BLaER1 treated with 17β-estradiol and CSF1 and Interleukin-3, amounts not matched to agents 10 nM and 100 nM (cell line): ENCODE data around the gene OR4K1.
"Not testable (repeated sequence)": the region's sequence is repeated elsewhere in the genome, so short reads cannot be mapped to it uniquely, and the experiment has no call there.

Experiments used
- H3K27ac ChIP-seq, 11 experiments: shearing (Covaris generic); formaldehyde crosslinking; 2 replicates each; pipeline ENCODE4 v1.8.1; 2022
- H3K27me3 ChIP-seq, 11 experiments: shearing (Covaris generic); formaldehyde crosslinking; 2 replicates each; pipeline ENCODE4 v1.8.1; 2022
- H3K36me3 ChIP-seq, 11 experiments: shearing (Covaris generic); formaldehyde crosslinking; 2 replicates each; pipeline ENCODE4 v1.8.1; 2022
- H3K4me1 ChIP-seq, 10 experiments: shearing (Covaris generic); formaldehyde crosslinking; 2 replicates each; pipeline ENCODE4 v1.8.1; 2022
- H3K4me2 ChIP-seq, 11 experiments: shearing (Covaris generic); formaldehyde crosslinking; 2 replicates each; pipeline ENCODE4 v1.8.1; 2022
- H3K4me3 ChIP-seq, 10 experiments: shearing (Covaris generic); formaldehyde crosslinking; 2 replicates each; pipeline ENCODE4 v1.8.1; 2022
- H3K9ac ChIP-seq, 11 experiments: shearing (Covaris generic); formaldehyde crosslinking; 2 replicates each; pipeline ENCODE4 v1.8.1; 2022
- H3K9me3 ChIP-seq, 11 experiments: shearing (Covaris generic); formaldehyde crosslinking; replicated peaks in 1 of 11; 2 replicates each; pipeline ENCODE4 v1.8.1; 2022
- H4K20me1 ChIP-seq, 11 experiments: shearing (Covaris generic); formaldehyde crosslinking; 2 replicates each; pipeline ENCODE4 v1.8.1; 2022
- Cebpa-rat ChIP-seq, 11 experiments: shearing (Covaris generic); IDR thresholded peaks; 2 replicates each; pipeline ENCODE4 v1.8.1; 2022

Gene OR4K1

DNA sequence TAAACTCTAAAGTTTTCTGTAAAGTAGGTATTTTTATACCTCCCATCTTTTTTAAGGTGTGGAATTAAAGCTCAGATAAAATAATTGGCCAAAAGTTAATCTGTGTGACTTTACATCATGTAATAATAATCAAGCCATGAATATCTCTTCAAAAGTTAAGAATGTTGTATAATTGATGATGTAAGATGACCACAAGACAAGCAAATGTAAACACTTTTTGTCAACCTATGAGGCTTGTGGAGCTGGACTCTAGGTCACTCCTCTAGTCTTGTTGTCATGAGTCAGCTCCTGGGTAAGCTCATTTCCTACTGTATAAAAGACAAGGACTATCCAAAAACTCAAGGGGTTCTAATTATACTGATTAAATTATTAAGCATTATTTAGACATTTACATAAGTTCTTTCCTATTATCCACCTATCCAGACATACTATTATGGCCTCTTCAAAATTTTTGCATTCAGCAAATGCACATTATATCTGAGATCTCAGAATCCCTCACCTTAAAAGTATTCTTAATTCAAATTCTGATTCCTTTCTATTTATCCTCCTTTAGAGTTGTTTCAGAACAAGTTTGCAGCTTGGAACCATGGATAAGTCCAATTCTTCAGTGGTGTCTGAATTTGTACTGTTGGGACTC is 10.6 kb upstream of the OR4K1 start, which contains the start of gene OR4K5:
OR4K5 (plus strand) TSS at position 587 of the 637 bp plus-strand sequence; CDS start at position 587, 0 bp downstream.
- Histone ChIP-seq H3K9me3 (no peaks in the 10 kb centered on the region), H3K36me3 (no peaks in the 10 kb centered on the region), H3K4me3 (no peak within 1 kb of the TSS), H3K9ac (no peak within 1 kb of the TSS), H3K4me2 (no peak within 1 kb of the TSS), H3K27me3 (no peaks in the 10 kb centered on the region), H4K20me1 (no peaks in the 10 kb centered on the region), H3K27ac (no peak within 1 kb of the TSS), H3K4me1 (no peaks in the 10 kb centered on the region)
- TF ChIP-seq Cebpa-rat (IDR thresholded peaks at IDR 0.05), result no peak

DNA sequence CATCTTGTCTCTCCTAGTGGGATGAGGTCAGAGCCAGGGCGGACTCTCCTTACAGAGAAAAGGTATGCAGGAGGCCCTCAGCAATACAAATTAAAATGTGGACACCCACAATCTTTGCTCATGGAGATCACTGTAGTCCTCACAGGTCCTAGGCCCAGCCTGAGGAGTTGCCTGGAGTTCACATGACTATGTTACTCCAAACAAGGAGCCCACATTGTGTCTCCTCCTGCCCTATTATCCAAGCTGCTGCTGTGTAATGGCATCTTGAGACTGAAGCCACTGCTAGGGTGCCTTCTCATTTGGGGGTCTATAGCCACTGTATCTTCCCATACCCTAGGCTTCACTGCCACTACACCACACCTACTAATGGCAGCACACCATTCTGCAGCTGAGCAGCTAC is 11.0 kb downstream of the OR4K1 start:
- H3K9ac ChIP-seq, result no peak overlapping the region
- no peaks in the 10 kb centered on the region for H3K27me3 ChIP-seq
- no peak for TF ChIP-seq Cebpa-rat (IDR thresholded peaks at IDR 0.05)
- H3K36me3 ChIP-seq, result no peaks in the 10 kb centered on the region
- H3K4me3 ChIP-seq, result no peak overlapping the region
- no peaks in the 10 kb centered on the region for H4K20me1 ChIP-seq
- no peak overlapping the region for H3K27ac ChIP-seq
- H3K4me1 ChIP-seq, result no peaks in the 10 kb centered on the region
- no peaks in the 10 kb centered on the region for H3K9me3 ChIP-seq
- H3K4me2 ChIP-seq, result no peak overlapping the region

DNA sequence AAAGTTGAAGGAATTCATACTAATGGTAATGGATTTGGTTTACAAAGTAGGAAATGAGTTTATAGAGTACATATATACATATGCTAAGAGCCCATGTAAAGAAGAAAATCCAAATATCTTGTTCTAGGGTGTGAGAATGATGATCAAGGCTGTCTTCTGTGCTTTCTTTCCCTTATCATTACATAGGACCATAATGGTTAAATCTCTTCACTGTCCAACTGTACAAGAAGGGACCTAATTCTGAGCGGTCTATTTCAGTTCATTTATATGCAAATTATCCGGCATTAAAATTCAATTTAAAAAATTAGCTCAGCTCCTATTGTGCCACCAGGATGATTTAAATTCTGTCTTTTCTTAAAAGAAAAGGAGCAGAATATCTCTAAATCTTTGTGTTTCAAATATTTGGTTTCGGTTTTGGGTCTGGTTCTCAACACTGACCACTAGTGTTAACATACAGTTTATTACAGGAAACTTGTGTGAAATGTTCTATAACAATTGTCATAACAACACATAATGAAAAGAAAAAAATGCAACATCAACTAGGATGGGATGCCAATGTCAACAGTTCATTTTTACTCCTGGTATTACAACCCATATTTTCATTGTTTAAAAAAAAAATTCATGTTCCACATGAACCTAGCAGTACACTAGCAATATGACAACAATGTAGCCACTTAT is 16.8 kb downstream of the OR4K1 start:
- no peak overlapping the region for H3K4me2 ChIP-seq
- no peak overlapping the region for H3K4me3 ChIP-seq

DNA sequence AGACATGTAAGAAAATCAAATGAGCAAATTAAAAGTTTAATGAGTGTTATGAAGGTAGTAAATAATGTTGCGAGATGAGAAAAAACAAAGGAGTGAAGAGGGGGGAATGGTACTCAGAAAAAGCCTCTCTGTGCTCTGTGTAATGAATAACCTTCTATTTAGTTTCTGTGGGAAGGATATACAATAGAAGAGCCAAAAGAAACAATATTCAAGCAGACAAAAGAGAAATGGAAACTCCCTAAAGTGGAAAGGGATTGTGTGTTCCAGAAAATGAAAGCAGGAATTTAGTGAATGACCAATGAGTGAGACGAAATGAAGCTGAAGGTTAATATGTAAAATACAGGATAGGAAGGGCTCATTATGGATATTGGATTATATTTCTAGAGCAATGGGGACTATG is 18.5 kb downstream of the OR4K1 start:
- H3K36me3 ChIP-seq, result no peaks in the 10 kb centered on the region
- H3K4me2 ChIP-seq, result no peak overlapping the region
- no peaks in the 10 kb centered on the region for H4K20me1 ChIP-seq
- H3K4me3 ChIP-seq, result no peak overlapping the region
- H3K4me1 ChIP-seq, result no peaks in the 10 kb centered on the region
- no peak overlapping the region for H3K27ac ChIP-seq
- TF ChIP-seq Cebpa-rat (IDR thresholded peaks at IDR 0.05), result no peak
- no peaks in the 10 kb centered on the region for H3K27me3 ChIP-seq
- H3K9me3 ChIP-seq, result no peaks in the 10 kb centered on the region; a peak in 1 of 22 replicates
- H3K9ac ChIP-seq, result no peak overlapping the region

More for the DNA sequence above, 16.8 kb downstream of the OR4K1 start:
- Histone ChIP-seq H3K9ac (no peak overlapping the region), H3K27me3 (no peaks in the 10 kb centered on the region), H3K9me3 (no peaks in the 10 kb centered on the region; a peak in 1 of 22 replicates), H3K4me1 (no peaks in the 10 kb centered on the region), H3K36me3 (no peaks in the 10 kb centered on the region), H3K27ac (no peak overlapping the region), H4K20me1 (no peaks in the 10 kb centered on the region)
- TF ChIP-seq Cebpa-rat (IDR thresholded peaks at IDR 0.05), result no peak

DNA sequence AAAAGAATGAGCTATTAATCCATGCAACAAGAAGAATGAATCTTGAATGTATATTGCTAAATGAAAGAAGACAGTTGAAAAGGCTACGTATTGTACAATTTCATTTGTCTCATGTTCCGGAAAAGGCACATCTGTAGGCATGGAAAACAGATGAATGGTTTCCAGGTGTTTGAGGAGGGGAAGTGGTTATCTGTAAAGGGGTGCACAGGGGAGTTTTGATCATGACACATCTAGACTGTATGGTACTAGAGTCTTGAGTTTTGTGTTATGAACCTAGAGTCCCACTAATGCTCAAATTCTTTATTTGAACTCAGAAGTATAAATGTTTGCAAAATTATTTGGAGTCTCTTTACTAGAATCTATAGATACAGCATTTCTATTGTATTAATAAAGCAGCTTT is 39.0 kb downstream of the OR4K1 start:
- not testable (repeated sequence) for H3K27ac ChIP-seq, H3K27me3 ChIP-seq, H3K9me3 ChIP-seq, H3K4me2 ChIP-seq, H3K9ac ChIP-seq, H3K4me1 ChIP-seq, H3K36me3 ChIP-seq, H3K4me3 ChIP-seq, H4K20me1 ChIP-seq

DNA sequence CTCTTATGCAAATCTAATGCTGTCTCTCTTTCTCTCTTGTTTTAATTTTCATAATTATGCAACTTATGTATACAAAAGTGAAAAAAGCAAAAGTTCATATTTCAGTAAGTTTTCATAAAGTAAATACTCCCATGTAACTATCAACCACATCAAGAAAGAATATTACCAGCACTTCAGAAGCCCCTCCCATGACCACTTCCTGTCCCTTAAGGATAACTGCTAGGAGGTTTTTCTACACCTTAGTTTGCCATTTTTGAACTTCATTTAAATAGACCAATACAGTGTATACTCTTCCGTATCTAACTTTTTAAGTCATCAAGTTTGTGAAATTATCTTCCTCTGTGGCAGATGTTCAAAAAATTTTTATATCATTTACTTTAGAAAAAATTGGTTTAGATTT is 44.1 kb downstream of the OR4K1 start:
- no peaks in the 10 kb centered on the region for H4K20me1 ChIP-seq
- no peaks in the 10 kb centered on the region for H3K27me3 ChIP-seq
- no peaks in the 10 kb centered on the region for H3K36me3 ChIP-seq
- no peak overlapping the region for H3K27ac ChIP-seq
- H3K9ac ChIP-seq, result no peak overlapping the region
- H3K4me1 ChIP-seq, result peaks cover 0 to 5% (median 0%) of the 10 kb centered on the region in 10 experiments; a peak in 1 of 20 replicates
- no peaks in the 10 kb centered on the region for H3K9me3 ChIP-seq
- no peak overlapping the region for H3K4me3 ChIP-seq
- no peak overlapping the region for H3K4me2 ChIP-seq
- no peak for TF ChIP-seq Cebpa-rat (IDR thresholded peaks at IDR 0.05)

DNA sequence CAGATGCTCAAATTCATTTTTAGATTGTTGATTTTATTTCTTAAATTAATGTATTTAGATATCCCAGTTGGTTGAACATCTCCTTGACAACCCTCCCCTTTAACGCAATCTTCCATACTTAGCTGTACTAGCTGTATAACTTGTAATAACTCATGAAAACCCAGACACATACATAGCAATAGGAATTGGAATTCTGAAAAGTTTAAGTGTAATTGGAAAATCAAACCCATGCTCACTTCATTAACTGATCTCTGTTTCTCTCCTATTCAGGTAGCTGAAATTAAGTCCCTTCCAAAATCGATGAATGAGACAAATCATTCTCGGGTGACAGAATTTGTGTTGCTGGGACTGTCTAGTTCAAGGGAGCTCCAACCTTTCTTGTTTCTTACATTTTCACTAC is 44.6 kb downstream of the OR4K1 start, which contains the start of gene OR4K15:
OR4K15 (plus strand) TSS at position 301 of the 400 bp plus-strand sequence; CDS start at position 301, 0 bp downstream.
- Histone ChIP-seq H4K20me1 (no peaks in the 10 kb centered on the region), H3K4me3 (no peak within 1 kb of the TSS), H3K9ac (no peak within 1 kb of the TSS), H3K36me3 (no peaks in the 10 kb centered on the region), H3K9me3 (no peaks in the 10 kb centered on the region), H3K4me1 (peaks cover 0 to 5% (median 0%) of the 10 kb centered on the region in 10 experiments; a peak in 1 of 20 replicates), H3K27ac (no peak within 1 kb of the TSS), H3K27me3 (no peaks in the 10 kb centered on the region), H3K4me2 (no peak within 1 kb of the TSS)
- TF ChIP-seq Cebpa-rat (IDR thresholded peaks at IDR 0.05), result no peak
